Neural crest cell (in vitro differentiated cells): ENCODE measurements around the gene COL21A1. TPM values are rescaled to one million over a fixed set of nuclear protein-coding genes. Genes with fewer than 3 reads are reported as not detected.

ENCODE experiments used
- DNase-seq: peaks from one replicate; pipeline ENCODE4 v3.0.0; 2021; ENCODE audit warnings: low read depth, mixed read lengths, low spot score
- H3K27ac Mint-ChIP-seq: one replicate; pipeline ENCODE4 v1.8.0; 2021; ENCODE audit warnings: mild to moderate bottlenecking, mixed read lengths; ENCODE audit not compliant: unreplicated experiment
- H3K27me3 Mint-ChIP-seq: 2 replicates; pipeline ENCODE4 v1.8.0; 2021; ENCODE audit warnings: low read depth, mild to moderate bottlenecking, mixed read lengths
- H3K36me3 Mint-ChIP-seq: 2 replicates; pipeline ENCODE4 v1.8.0; 2021; ENCODE audit warnings: low read depth, mild to moderate bottlenecking, mixed read lengths
- H3K4me1 Mint-ChIP-seq: 2 replicates; pipeline ENCODE4 v1.8.0; 2021; ENCODE audit warnings: mixed read lengths
- H3K4me3 Mint-ChIP-seq: one replicate; pipeline ENCODE4 v1.8.0; 2021; ENCODE audit warnings: mild to moderate bottlenecking, mixed read lengths
- H3K9me3 Mint-ChIP-seq: 2 replicates; pipeline ENCODE4 v1.8.0; 2021; ENCODE audit warnings: mixed read lengths
- CTCF ChIP-seq: fragments of 200-600 bp; sonication (generic); conservative IDR thresholded peaks from 2 replicates; pipeline ENCODE4 v1.5.0; 2021; ENCODE audit warnings: antibody characterized with exemption, mild to moderate bottlenecking
- total RNA-seq: library from RNA; stranded (reverse); gene quantifications from 2 replicates; pipeline ENCODE4 v1.2.1, GENCODE V29; 2021

The COL21A1 gene
- total RNA-seq, 1 donor from 2014 or later: not detected

GRCh38 chr6:56193846-56194245, 53.5 kb downstream of the COL21A1 start:
- H3K4me1 Mint-ChIP-seq: no peaks in the 10 kb centered on the region
- no peaks in the 10 kb centered on the region for H3K27me3 Mint-ChIP-seq
- H3K4me3 Mint-ChIP-seq: no peak overlapping the region
- DNase-seq: no peak
- no peak overlapping the region for H3K27ac Mint-ChIP-seq
- peaks cover 3% of the 10 kb centered on the region for H3K36me3 Mint-ChIP-seq
- no peak for TF ChIP-seq CTCF
- peaks cover 12% of the 10 kb centered on the region for H3K9me3 Mint-ChIP-seq

GRCh38 chr6:56188429-56188828, 59.0 kb downstream of the COL21A1 start:
- Mint-ChIP-seq H3K27ac (no peak overlapping the region), H3K27me3 (no peaks in the 10 kb centered on the region), H3K9me3 (peaks cover 3% of the 10 kb centered on the region), H3K4me3 (no peak overlapping the region), H3K4me1 (no peaks in the 10 kb centered on the region), H3K36me3 (no peaks in the 10 kb centered on the region)
- no peak for DNase-seq
- no peak for TF ChIP-seq CTCF

- H3K27me3 Mint-ChIP-seq: no peaks in the 10 kb centered on the region
- no peaks in the 10 kb centered on the region for H3K4me1 Mint-ChIP-seq
- no peak for TF ChIP-seq CTCF
- no peaks in the 10 kb centered on the region for H3K36me3 Mint-ChIP-seq
- H3K4me3 Mint-ChIP-seq: no peak overlapping the region
- no peak overlapping the region for H3K27ac Mint-ChIP-seq
- peaks cover 3% of the 10 kb centered on the region for H3K9me3 Mint-ChIP-seq
- DNase-seq: no peak
Measured at GRCh38 chr6:56187686-56188085, 59.7 kb downstream of the COL21A1 start.

- Mint-ChIP-seq H3K27me3 (no peaks in the 10 kb centered on the region), H3K4me3 (no peak overlapping the region), H3K27ac (no peak overlapping the region), H3K9me3 (peaks cover 24% of the 10 kb centered on the region), H3K36me3 (peaks cover 11% of the 10 kb centered on the region), H3K4me1 (no peaks in the 10 kb centered on the region)
- DNase-seq: no peak
- no peak for TF ChIP-seq CTCF
Measured at GRCh38 chr6:56176741-56177140, 70.6 kb downstream of the COL21A1 start.

- Mint-ChIP-seq H3K27me3 (no peaks in the 10 kb centered on the region), H3K27ac (no peak overlapping the region), H3K36me3 (peaks cover 14% of the 10 kb centered on the region), H3K4me3 (no peak overlapping the region), H3K4me1 (no peaks in the 10 kb centered on the region), H3K9me3 (peaks cover 30% of the 10 kb centered on the region)
- no peak for TF ChIP-seq CTCF
- DNase-seq: no peak
Measured at GRCh38 chr6:56173228-56173627, 74.2 kb downstream of the COL21A1 start.

- Mint-ChIP-seq H3K36me3 (peaks cover 14% of the 10 kb centered on the region), H3K27me3 (no peaks in the 10 kb centered on the region), H3K9me3 (peaks cover 30% of the 10 kb centered on the region), H3K4me1 (no peaks in the 10 kb centered on the region), H3K4me3 (no peak overlapping the region), H3K27ac (no peak overlapping the region)
- no peak for DNase-seq
- no peak for TF ChIP-seq CTCF
Measured at GRCh38 chr6:56172144-56172543, 75.2 kb downstream of the COL21A1 start.
